OCI-LY1 (cell line): ENCODE data around the gene UGT1A10.

Source experiments
- CTCF ChIP-seq: fragments of 200-600 bp; sonication (generic), shearing (Covaris generic); IDR thresholded peaks from 2 replicates; pipeline ENCODE4 v1.5.1; 2017; ENCODE audit warnings: mild to moderate bottlenecking, antibody characterized with exemption, low read length, moderate library complexity, mixed read lengths
- EZH2 ChIP-seq: fragments of 200-600 bp; sonication (generic), shearing (Covaris generic); IDR thresholded peaks from 2 replicates; pipeline ENCODE4 v1.8.0; 2017; ENCODE audit warnings: borderline replicate concordance, mixed run types, mild to moderate bottlenecking, antibody characterized with exemption, low read length, moderate library complexity, mixed read lengths

GRCh38 chr2:233672886-233673285 lies 36.6 kb downstream of the UGT1A10 start:
- TF ChIP-seq CTCF (no peak), EZH2 (no peak)
